ACC112 (cell line): ENCODE data around the gene FAM83G.

Source experiments
- H2AFZ ChIP-seq: fragments of 200-600 bp; sonication (generic); one replicate; pipeline ENCODE4 v1.6.0; 2017; ENCODE audit warnings: antibody characterized with exemption, low read length; ENCODE audit not compliant: unreplicated experiment
- H3K27ac ChIP-seq: fragments of 200-600 bp; sonication (generic); 2 replicates; pipeline ENCODE4 v1.5.1; 2014; ENCODE audit warnings: low read depth, mild to moderate bottlenecking, antibody characterized with exemption, low read length, moderate library complexity
- H3K27me3 ChIP-seq: fragments of 200-600 bp; sonication (generic); 2 replicates; pipeline ENCODE4 v1.6.1; 2014; ENCODE audit warnings: mild to moderate bottlenecking, antibody characterized with exemption, low read length, moderate library complexity, mixed read lengths; ENCODE audit not compliant: insufficient read depth
- H3K36me3 ChIP-seq: fragments of 200-600 bp; sonication (generic); 2 replicates; pipeline ENCODE4 v1.6.1; 2016; ENCODE audit warnings: mild to moderate bottlenecking, antibody characterized with exemption, low read length, moderate library complexity, mixed read lengths; ENCODE audit not compliant: insufficient read depth
- H3K4me1 ChIP-seq: fragments of 200-600 bp; sonication (generic); one replicate; pipeline ENCODE4 v1.6.1; 2016; ENCODE audit warnings: low read length, mixed read lengths; ENCODE audit not compliant: insufficient read depth, unreplicated experiment, control insufficient read depth
- H3K4me3 ChIP-seq: fragments of 200-600 bp; sonication (generic); 2 replicates; pipeline ENCODE4 v1.5.1; 2014; ENCODE audit warnings: mild to moderate bottlenecking, low read depth, low read length
- H3K79me2 ChIP-seq: fragments of 200-600 bp; sonication (generic); one replicate; pipeline ENCODE4 v1.6.0; 2016; ENCODE audit warnings: low read length; ENCODE audit not compliant: control insufficient read depth, unreplicated experiment, insufficient read depth

Gene FAM83G

GRCh38 chr17:19015428-19015827, 10.9 kb upstream of the FAM83G start:
- Histone ChIP-seq H3K27me3 (no peaks in the 10 kb centered on the region), H3K36me3 (no peaks in the 10 kb centered on the region), H3K4me1 (no peaks in the 10 kb centered on the region), H3K27ac (no peak overlapping the region), H3K4me3 (no peak overlapping the region), H3K79me2 (no peaks in the 10 kb centered on the region), H2AFZ (no peak overlapping the region)

GRCh38 chr17:19014628-19015215, 10.2 kb upstream of the FAM83G start:
- no peak overlapping the region for H3K4me3 ChIP-seq
- no peaks in the 10 kb centered on the region for H3K27me3 ChIP-seq
- H3K79me2 ChIP-seq: no peaks in the 10 kb centered on the region
- no peaks in the 10 kb centered on the region for H3K36me3 ChIP-seq
- no peaks in the 10 kb centered on the region for H3K4me1 ChIP-seq
- H2AFZ ChIP-seq: no peak overlapping the region
- no peak overlapping the region for H3K27ac ChIP-seq

GRCh38 chr17:19013806-19014627, 9.5 kb upstream of the FAM83G start:
- Histone ChIP-seq H2AFZ (no peak overlapping the region), H3K36me3 (no peaks in the 10 kb centered on the region), H3K27ac (no peak overlapping the region), H3K4me3 (no peak overlapping the region), H3K4me1 (no peaks in the 10 kb centered on the region), H3K79me2 (no peaks in the 10 kb centered on the region), H3K27me3 (no peaks in the 10 kb centered on the region)

- no peak overlapping the region for H3K4me3 ChIP-seq
- H3K27ac ChIP-seq: no peak overlapping the region
- no peaks in the 10 kb centered on the region for H3K36me3 ChIP-seq
- no peaks in the 10 kb centered on the region for H3K27me3 ChIP-seq
- no peaks in the 10 kb centered on the region for H3K4me1 ChIP-seq
- H2AFZ ChIP-seq: no peak overlapping the region
- no peaks in the 10 kb centered on the region for H3K79me2 ChIP-seq
Observed at GRCh38 chr17:19013226-19013625, 8.7 kb upstream of the FAM83G start.

GRCh38 chr17:19012171-19013080, 7.9 kb upstream of the FAM83G start:
- Histone ChIP-seq H3K4me1 (no peaks in the 10 kb centered on the region), H3K27me3 (no peaks in the 10 kb centered on the region), H3K4me3 (no peak overlapping the region), H3K27ac (no peak overlapping the region), H2AFZ (no peak overlapping the region), H3K36me3 (no peaks in the 10 kb centered on the region), H3K79me2 (no peaks in the 10 kb centered on the region)

- H3K27ac ChIP-seq: no peak overlapping the region
- no peaks in the 10 kb centered on the region for H3K79me2 ChIP-seq
- H3K27me3 ChIP-seq: no peaks in the 10 kb centered on the region
- no peak overlapping the region for H3K4me3 ChIP-seq
- H3K4me1 ChIP-seq: no peaks in the 10 kb centered on the region
- H3K36me3 ChIP-seq: no peaks in the 10 kb centered on the region
- no peak overlapping the region for H2AFZ ChIP-seq
Observed at GRCh38 chr17:19011581-19011980, 7.0 kb upstream of the FAM83G start.

GRCh38 chr17:19010729-19011505, 6.4 kb upstream of the FAM83G start:
- Histone ChIP-seq H2AFZ (no peak overlapping the region), H3K27me3 (no peaks in the 10 kb centered on the region), H3K4me1 (no peaks in the 10 kb centered on the region), H3K36me3 (no peaks in the 10 kb centered on the region), H3K4me3 (no peak overlapping the region), H3K27ac (no peak overlapping the region), H3K79me2 (no peaks in the 10 kb centered on the region)

- H3K27ac ChIP-seq: no peak overlapping the region
- no peaks in the 10 kb centered on the region for H3K79me2 ChIP-seq
- no peak overlapping the region for H3K4me3 ChIP-seq
- no peaks in the 10 kb centered on the region for H3K36me3 ChIP-seq
- H2AFZ ChIP-seq: no peak overlapping the region
- H3K4me1 ChIP-seq: no peaks in the 10 kb centered on the region
- no peaks in the 10 kb centered on the region for H3K27me3 ChIP-seq
Observed at GRCh38 chr17:19009970-19010369, 5.4 kb upstream of the FAM83G start.

GRCh38 chr17:19006698-19007097, 2.1 kb upstream of the FAM83G start:
- Histone ChIP-seq H3K79me2 (peaks cover 23% of the 10 kb centered on the region), H3K36me3 (no peaks in the 10 kb centered on the region), H3K27me3 (no peaks in the 10 kb centered on the region), H3K27ac (no peak overlapping the region), H2AFZ (no peak overlapping the region), H3K4me3 (no peak overlapping the region), H3K4me1 (peaks cover 16% of the 10 kb centered on the region)

- Histone ChIP-seq H3K79me2 (peaks cover 30% of the 10 kb centered on the region), H2AFZ (no peak overlapping the region), H3K4me3 (no peak overlapping the region), H3K27me3 (no peaks in the 10 kb centered on the region), H3K4me1 (peaks cover 24% of the 10 kb centered on the region), H3K27ac (no peak overlapping the region), H3K36me3 (no peaks in the 10 kb centered on the region)
Observed at GRCh38 chr17:19005789-19006430, 1.3 kb upstream of the FAM83G start.
